ENCODE results near the gene GFRA4.

The GFRA4 gene

GRCh38 chr20:3635346-3635745, 27.9 kb downstream of the GFRA4 start:
- H3K4me3 ChIP-seq (ENCODE audit: low read length) = no peak overlapping the region
- no peak for DNase-seq (ENCODE audit: low read depth)
- TF ChIP-seq CTCF (conservative IDR thresholded peaks at IDR 0.05; ENCODE audit: low read depth, low read length) = no peak

- H3K4me3 ChIP-seq (ENCODE audit: low read length) = no peak overlapping the region
- no peak for DNase-seq (ENCODE audit: low read depth)
- TF ChIP-seq CTCF (conservative IDR thresholded peaks at IDR 0.05; ENCODE audit: low read depth, low read length) = no peak
These were observed 29.2 kb downstream of the GFRA4 start for GRCh38 chr20:3633913-3634478.

GRCh38 chr20:3632311-3633004, 30.7 kb downstream of the GFRA4 start:
- peak; percentile 20 for TF ChIP-seq CTCF (conservative IDR thresholded peaks at IDR 0.05; ENCODE audit: low read depth, low read length)
- no peak for DNase-seq (ENCODE audit: low read depth)
- H3K4me3 ChIP-seq (ENCODE audit: low read length) = no peak overlapping the region

- no peak for DNase-seq (ENCODE audit: low read depth)
- TF ChIP-seq CTCF (conservative IDR thresholded peaks at IDR 0.05; ENCODE audit: low read depth, low read length) = no peak
- H3K4me3 ChIP-seq (ENCODE audit: low read length) = no peak overlapping the region
These were observed 31.7 kb downstream of the GFRA4 start for GRCh38 chr20:3631534-3631933.

- no peak overlapping the region for H3K4me3 ChIP-seq (ENCODE audit: low read length)
- no peak for TF ChIP-seq CTCF (conservative IDR thresholded peaks at IDR 0.05; ENCODE audit: low read depth, low read length)
- no peak for DNase-seq (ENCODE audit: low read depth)
These were observed 32.8 kb downstream of the GFRA4 start for GRCh38 chr20:3630429-3630828.

GRCh38 chr20:3629893-3630292, 33.3 kb downstream of the GFRA4 start:
- no peak for DNase-seq (ENCODE audit: low read depth)
- H3K4me3 ChIP-seq (ENCODE audit: low read length) = no peak overlapping the region
- TF ChIP-seq CTCF (conservative IDR thresholded peaks at IDR 0.05; ENCODE audit: low read depth, low read length) = no peak

Measured in retinal pigment epithelial cell (primary cell).